Measurements from ENCODE around the gene FOXO3.

GRCh38 chr6:108550256-108550655 is 10.5 kb upstream of the FOXO3 start:
- TF ChIP-seq, protein P1, sequence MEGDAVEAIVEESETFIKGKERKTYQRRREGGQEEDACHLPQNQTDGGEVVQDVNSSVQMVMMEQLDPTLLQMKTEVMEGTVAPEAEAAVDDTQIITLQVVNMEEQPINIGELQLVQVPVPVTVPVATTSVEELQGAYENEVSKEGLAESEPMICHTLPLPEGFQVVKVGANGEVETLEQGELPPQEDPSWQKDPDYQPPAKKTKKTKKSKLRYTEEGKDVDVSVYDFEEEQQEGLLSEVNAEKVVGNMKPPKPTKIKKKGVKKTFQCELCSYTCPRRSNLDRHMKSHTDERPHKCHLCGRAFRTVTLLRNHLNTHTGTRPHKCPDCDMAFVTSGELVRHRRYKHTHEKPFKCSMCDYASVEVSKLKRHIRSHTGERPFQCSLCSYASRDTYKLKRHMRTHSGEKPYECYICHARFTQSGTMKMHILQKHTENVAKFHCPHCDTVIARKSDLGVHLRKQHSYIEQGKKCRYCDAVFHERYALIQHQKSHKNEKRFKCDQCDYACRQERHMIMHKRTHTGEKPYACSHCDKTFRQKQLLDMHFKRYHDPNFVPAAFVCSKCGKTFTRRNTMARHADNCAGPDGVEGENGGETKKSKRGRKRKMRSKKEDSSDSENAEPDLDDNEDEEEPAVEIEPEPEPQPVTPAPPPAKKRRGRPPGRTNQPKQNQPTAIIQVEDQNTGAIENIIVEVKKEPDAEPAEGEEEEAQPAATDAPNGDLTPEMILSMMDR (IDR thresholded peaks at IDR 0.05), result no peak
- TF ChIP-seq POLR2A (IDR thresholded peaks at IDR 0.05), result no peak

Measured in breast epithelium (tissue), 3 donors.